Sigmoid colon (tissue), 7 donors: Measurements from ENCODE around the gene DCAF8L1. TPM values are rescaled to one million over a fixed set of nuclear protein-coding genes. Genes with fewer than 3 reads are reported as not detected.

Source experiments
- DNase-seq: peaks from one replicate; pipeline ENCODE4 v3.0.0-alpha.2; 2019
- H3K27ac ChIP-seq, 4 donors: fragments of 200-600 bp; sonication (generic); one replicate each; pipeline ENCODE4 v1.5.1; 2016 to 2019; ENCODE audit warnings: mild to moderate bottlenecking in 1 of 4
- H3K27me3 ChIP-seq, 3 donors: fragments of 200-600 bp; sonication (generic); one replicate each; pipeline ENCODE4 v1.5.1; 2019; ENCODE audit warnings: mild to moderate bottlenecking in 1 of 3
- H3K36me3 ChIP-seq, 4 donors: fragments of 200-600 bp; sonication (generic); one replicate each; pipeline ENCODE4 v1.5.1; 2016 to 2019
- H3K4me1 ChIP-seq, 4 donors: fragments of 200-600 bp; sonication (generic); one replicate each; pipeline ENCODE4 v1.5.1; 2017 to 2019
- H3K4me3 ChIP-seq, 4 donors: fragments of 200-600 bp; sonication (generic); one replicate each; pipeline ENCODE4 v1.5.1; 2017 to 2019; ENCODE audit warnings: mild to moderate bottlenecking in 2 of 4, moderate library complexity in 1 of 4
- H3K9me3 ChIP-seq, 4 donors: fragments of 200-600 bp in 3 of 4; sonication (generic) in 3 of 4; one replicate each; pipeline versions ENCODE4 v1.5.1 to v1.6.1; 2013 to 2019
- CTCF ChIP-seq, 4 experiments: fragments of 450-650 bp in 3 of 4; fragments of 200-600 bp in 1 of 4; IDR thresholded peaks; one replicate each; pipeline ENCODE4 v1.5.1; 2016 to 2019; ENCODE audit warnings: antibody characterized with exemption in 4 of 4, mild to moderate bottlenecking in 3 of 4, moderate library complexity in 2 of 4
- EP300 ChIP-seq, 4 donors: sonication (generic); formaldehyde crosslinking; IDR thresholded peaks; one replicate each; pipeline ENCODE4 v1.6.1; 2017; ENCODE audit warnings: antibody characterized with exemption in 4 of 4
- POLR2A ChIP-seq, 2 donors: fragments of 450-650 bp; IDR thresholded peaks; one replicate each; pipeline ENCODE4 v1.6.1; 2016; ENCODE audit warnings: antibody characterized with exemption in 2 of 2, mild to moderate bottlenecking in 2 of 2, moderate library complexity in 2 of 2
- POLR2AphosphoS5 ChIP-seq, 4 donors: sonication (generic); formaldehyde crosslinking; IDR thresholded peaks; one replicate each; pipeline ENCODE4 v1.6.1; 2017; ENCODE audit warnings: antibody characterized with exemption in 4 of 4
- WGBS, 2 donors: extraction: QIAGEN DNeasy Blood & Tissue Kit; methylation state at CpG; one replicate each; pipeline ENCODE4 v1.1.7; 2013; 5-methylcytosine and 5-hydroxymethylcytosine counted together
- intact Hi-C: fragments of 100-400 bp; cut with DNase I; formaldehyde crosslinking; loops from one replicate; pipeline ENCODE4 v1.15.1; 2023
- polyA plus RNA-seq, 3 donors: library from polyadenylated mRNA; stranded (reverse); fragments of 200-250 nt; gene quantifications; one replicate each; pipeline ENCODE4 v1.2.3, GENCODE V29; 2013
- total RNA-seq, 4 donors: library from RNA; depleted of rRNA; stranded (reverse); fragments of >200 nt; gene quantifications; one replicate each; pipeline ENCODE4 v1.1.0, GENCODE V29; 2016
- donor health status: healthy with polysubstance abuse.
- donor health status: Bipolar disorder and iron deficiency.
- donor health status: healthy.

The DCAF8L1 gene
- total RNA-seq (not detected), polyA plus RNA-seq (not detected)

GRCh38 chrX:27981349-27981748 lies at the start of gene DCAF8L1:
TSS of gene DCAF8L1 (minus strand) at chrX:27981449. CDS start at chrX:27981334, 115 bp downstream.
- TF ChIP-seq POLR2AphosphoS5 (IDR thresholded peaks at IDR 0.05) (no peak), CTCF (IDR thresholded peaks at IDR 0.05) (no peak), EP300 (IDR thresholded peaks at IDR 0.05) (no peak), POLR2A (IDR thresholded peaks at IDR 0.05) (no peak)
- Histone ChIP-seq H3K4me3 (no peak within 1 kb of the TSS), H3K4me1 (no peaks in the 10 kb centered on the region), H3K27me3 (no peaks in the 10 kb centered on the region), H3K36me3 (no peaks in the 10 kb centered on the region), H3K27ac (no peak within 1 kb of the TSS), H3K9me3 (no peaks in the 10 kb centered on the region)
- DNase-seq, result no peak
- intact Hi-C loops, result no loop called here
- WGBS, 2 donors, result 95 to 96% methylated on average over 14 of the region's 14 CpGs

- H3K4me1 ChIP-seq, result no peaks in the 10 kb centered on the region
- intact Hi-C loops, result no loop called here
- H3K4me3 ChIP-seq, result no peak overlapping the region
- TF ChIP-seq CTCF (IDR thresholded peaks at IDR 0.05), result no peak
- TF ChIP-seq EP300 (IDR thresholded peaks at IDR 0.05), result no peak
- TF ChIP-seq POLR2AphosphoS5 (IDR thresholded peaks at IDR 0.05), result no peak
- WGBS, 2 donors, result 82 to 86% methylated on average over 2 of the region's 2 CpGs
- no peak for DNase-seq
- no peak overlapping the region for H3K27ac ChIP-seq
- no peaks in the 10 kb centered on the region for H3K27me3 ChIP-seq
- H3K9me3 ChIP-seq, result no peaks in the 10 kb centered on the region
- no peaks in the 10 kb centered on the region for H3K36me3 ChIP-seq
Observed at GRCh38 chrX:28022371-28022770, 41.1 kb upstream of the DCAF8L1 start.

GRCh38 chrX:28016823-28017222 lies 35.6 kb upstream of the DCAF8L1 start:
- whole genome bisulfite sequencing, 2 donors, result 86 to 90% methylated on average over 1 of the region's 1 CpG

GRCh38 chrX:28015993-28016392 lies 34.7 kb upstream of the DCAF8L1 start:
- no peaks in the 10 kb centered on the region for H3K27me3 ChIP-seq
- H3K9me3 ChIP-seq, result no peaks in the 10 kb centered on the region
- H3K4me1 ChIP-seq, result no peaks in the 10 kb centered on the region
- DNase-seq, result no peak
- H3K4me3 ChIP-seq, result no peak overlapping the region
- 94 to 96% methylated on average over 6 of the region's 6 CpGs for WGBS, 2 donors
- H3K36me3 ChIP-seq, result no peaks in the 10 kb centered on the region
- TF ChIP-seq POLR2A (IDR thresholded peaks at IDR 0.05) (no peak), CTCF (IDR thresholded peaks at IDR 0.05) (no peak), POLR2AphosphoS5 (IDR thresholded peaks at IDR 0.05) (no peak), EP300 (IDR thresholded peaks at IDR 0.05) (no peak)
- no peak overlapping the region for H3K27ac ChIP-seq
- intact Hi-C loops, result no loop called here

More at GRCh38 chrX:28016823-28017222, 35.6 kb upstream of the DCAF8L1 start:
- Histone ChIP-seq H3K27me3 (no peaks in the 10 kb centered on the region), H3K27ac (no peak overlapping the region), H3K9me3 (no peaks in the 10 kb centered on the region), H3K4me3 (no peak overlapping the region), H3K4me1 (no peaks in the 10 kb centered on the region), H3K36me3 (no peaks in the 10 kb centered on the region)
- intact Hi-C loops, result no loop called here
- TF ChIP-seq POLR2AphosphoS5 (IDR thresholded peaks at IDR 0.05) (no peak), CTCF (IDR thresholded peaks at IDR 0.05) (no peak), EP300 (IDR thresholded peaks at IDR 0.05) (no peak), POLR2A (IDR thresholded peaks at IDR 0.05) (no peak)
- no peak for DNase-seq

GRCh38 chrX:28010875-28011274 lies 29.6 kb upstream of the DCAF8L1 start:
- no peak for DNase-seq
- H3K27ac ChIP-seq, result no peak overlapping the region
- H3K36me3 ChIP-seq, result no peaks in the 10 kb centered on the region
- H3K27me3 ChIP-seq, result no peaks in the 10 kb centered on the region
- intact Hi-C loops, result no loop called here
- TF ChIP-seq CTCF (IDR thresholded peaks at IDR 0.05), result no peak
- no peak for TF ChIP-seq POLR2A (IDR thresholded peaks at IDR 0.05)
- TF ChIP-seq POLR2AphosphoS5 (IDR thresholded peaks at IDR 0.05), result no peak
- no peak for TF ChIP-seq EP300 (IDR thresholded peaks at IDR 0.05)
- no peaks in the 10 kb centered on the region for H3K4me1 ChIP-seq
- no peaks in the 10 kb centered on the region for H3K9me3 ChIP-seq
- H3K4me3 ChIP-seq, result no peak overlapping the region
- 54 to 87% methylated on average over 2 of the region's 2 CpGs for WGBS, 2 donors
